Neutrophil (primary cell): ENCODE results near the gene TTLL4.

Experiments used
- H3K27ac ChIP-seq: fragments of 200-600 bp; sonication (generic); 2 replicates; pipeline ENCODE4 v1.5.1; 2016; ENCODE audit warnings: mild to moderate bottlenecking, moderate library complexity
- H3K27me3 ChIP-seq: fragments of 200-600 bp; sonication (generic); 2 replicates; pipeline ENCODE4 v1.6.0; 2016; ENCODE audit warnings: mild to moderate bottlenecking
- H3K36me3 ChIP-seq: fragments of 200-600 bp; sonication (generic); 2 replicates; pipeline ENCODE4 v1.5.1; 2017
- H3K4me1 ChIP-seq, 2 experiments: fragments of 200-600 bp in 1 of 2; sonication (generic) in 1 of 2; 1 replicate in 1 of 2; 2 replicates in 1 of 2; pipeline versions ENCODE4 v1.5.1 to v1.6.1; 2013 to 2016; ENCODE audit warnings: low read depth in 1 of 2, low read length in 1 of 2, mild to moderate bottlenecking in 1 of 2, moderate library complexity in 1 of 2; ENCODE audit not compliant: control insufficient read depth in 1 of 2, insufficient read depth in 1 of 2
- H3K4me3 ChIP-seq, 2 experiments: fragments of 200-600 bp in 1 of 2; sonication (generic) in 1 of 2; 1 replicate in 1 of 2; 2 replicates in 1 of 2; pipeline ENCODE4 v1.5.1; 2013 to 2016; ENCODE audit warnings: low read depth in 1 of 2, low read length in 1 of 2, mild to moderate bottlenecking in 1 of 2, moderate library complexity in 1 of 2
- H3K9me3 ChIP-seq: fragments of 200-600 bp; sonication (generic); 2 replicates; pipeline ENCODE4 v1.5.1; 2016
- CTCF ChIP-seq: fragments of 200-600 bp; sonication (generic); IDR thresholded peaks from 2 replicates; pipeline ENCODE4 v1.5.1; 2016; ENCODE audit warnings: antibody characterized with exemption

TTLL4 gene

DNA sequence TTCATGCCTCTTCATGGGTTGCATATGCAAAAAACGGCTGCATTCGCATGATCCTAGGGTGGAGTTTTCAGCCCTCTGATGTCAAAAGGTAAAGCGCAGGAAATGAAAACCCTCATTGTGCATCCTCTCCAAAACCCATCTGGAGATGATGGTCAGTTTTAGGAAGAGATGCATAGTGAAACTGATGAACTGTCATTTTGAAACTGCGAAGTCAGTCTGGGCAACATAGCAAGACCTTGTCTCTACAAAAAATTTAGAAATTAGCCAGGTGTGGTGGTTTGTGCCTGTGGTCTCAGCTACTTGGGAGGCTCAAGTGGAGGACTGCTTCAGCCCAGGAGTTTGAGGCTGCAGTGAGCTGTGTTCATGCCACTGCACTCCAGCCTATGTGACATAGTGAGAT, 2.5 kb upstream of the TTLL4 start:
- no peak for TF ChIP-seq CTCF
- Histone ChIP-seq H3K27me3 (peaks cover 5% of the 10 kb centered on the region), H3K4me1 (peaks cover 11 to 15% of the 10 kb centered on the region in 2 experiments), H3K9me3 (no peaks in the 10 kb centered on the region), H3K4me3 (no peak overlapping the region), H3K27ac (no peak overlapping the region), H3K36me3 (no peaks in the 10 kb centered on the region)

DNA sequence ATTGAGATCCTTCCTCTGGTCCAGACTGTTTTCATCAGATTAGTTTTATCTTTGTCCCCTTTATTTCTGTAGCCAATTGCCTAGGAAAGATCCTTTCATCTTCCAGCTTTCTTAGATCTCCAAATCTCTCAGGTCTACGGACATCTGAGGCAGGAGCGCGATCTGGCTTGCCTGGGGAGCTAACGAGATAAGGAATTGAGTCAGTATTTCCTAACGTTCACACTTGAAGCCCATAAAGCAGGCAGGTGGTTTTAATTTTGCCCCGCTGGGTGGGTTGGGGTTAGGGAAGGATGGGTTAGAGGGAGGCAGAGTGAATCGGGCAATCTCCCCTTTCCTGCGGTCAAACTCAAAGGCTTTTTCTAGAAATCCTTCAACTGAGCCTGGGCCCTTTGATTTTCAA, 727 bp upstream of the TTLL4 start:
- H3K27ac ChIP-seq: no peak overlapping the region
- no peaks in the 10 kb centered on the region for H3K9me3 ChIP-seq
- TF ChIP-seq CTCF: no peak
- H3K4me3 ChIP-seq: peak overlapping the region in 1 of 2 experiments; percentile 75
- H3K4me1 ChIP-seq: peaks cover 15% of the 10 kb centered on the region in 2 experiments
- H3K27me3 ChIP-seq: peaks cover 5% of the 10 kb centered on the region
- H3K36me3 ChIP-seq: no peaks in the 10 kb centered on the region

GRCh38 chr2:218710334-218710686, 325 bp upstream of the TTLL4 start:
- TF ChIP-seq CTCF: no peak
- H3K4me1 ChIP-seq: peaks cover 15 to 16% of the 10 kb centered on the region in 2 experiments
- H3K27me3 ChIP-seq: peaks cover 5% of the 10 kb centered on the region
- H3K36me3 ChIP-seq: no peaks in the 10 kb centered on the region
- no peaks in the 10 kb centered on the region for H3K9me3 ChIP-seq
- peak overlapping the region; percentile 75 to 86 for H3K4me3 ChIP-seq
- peak overlapping the region; percentile 85 for H3K27ac ChIP-seq

DNA sequence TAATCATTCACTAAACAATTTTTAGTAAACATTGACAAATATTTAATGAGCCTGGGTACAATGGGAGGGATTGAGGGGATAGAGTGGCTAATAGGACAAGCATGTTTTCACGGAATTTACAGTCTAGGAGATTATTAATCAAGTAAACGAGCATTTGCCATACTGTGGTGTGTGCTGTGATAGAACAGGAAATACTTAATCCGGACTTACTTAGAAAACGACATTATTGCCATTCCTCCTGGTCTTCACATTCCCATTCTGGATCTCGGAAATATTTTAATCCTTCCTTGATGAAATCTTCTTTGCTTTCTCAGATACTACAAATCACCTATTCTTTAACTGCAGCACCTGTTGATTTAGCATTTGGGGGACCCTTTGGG, 905 bp downstream of the TTLL4 start:
- Histone ChIP-seq H3K4me3 (peak overlapping the region; percentile 75 to 86), H3K4me1 (peaks cover 15 to 18% of the 10 kb centered on the region in 2 experiments), H3K36me3 (no peaks in the 10 kb centered on the region), H3K27me3 (no peaks in the 10 kb centered on the region), H3K9me3 (no peaks in the 10 kb centered on the region), H3K27ac (peak overlapping the region; percentile 85)
- TF ChIP-seq CTCF: no peak

GRCh38 chr2:218713922-218714321, 3.3 kb downstream of the TTLL4 start:
- no peak overlapping the region for H3K4me3 ChIP-seq
- no peak overlapping the region for H3K27ac ChIP-seq
- H3K9me3 ChIP-seq: no peaks in the 10 kb centered on the region
- H3K36me3 ChIP-seq: no peaks in the 10 kb centered on the region
- no peak for TF ChIP-seq CTCF
- no peaks in the 10 kb centered on the region for H3K27me3 ChIP-seq
- H3K4me1 ChIP-seq: peaks cover 15 to 18% of the 10 kb centered on the region in 2 experiments

- no peaks in the 10 kb centered on the region for H3K9me3 ChIP-seq
- H3K36me3 ChIP-seq: no peaks in the 10 kb centered on the region
- TF ChIP-seq CTCF: no peak
- no peaks in the 10 kb centered on the region for H3K27me3 ChIP-seq
- peaks cover 8 to 15% of the 10 kb centered on the region in 2 experiments for H3K4me1 ChIP-seq
- H3K4me3 ChIP-seq: no peak overlapping the region
- H3K27ac ChIP-seq: no peak overlapping the region
Observed at GRCh38 chr2:218716070-218716469, 5.4 kb downstream of the TTLL4 start.
